Loucy (cell line): ENCODE data around the gene F2RL1.
"Not testable (repeated sequence)": the region's sequence is repeated elsewhere in the genome, so short reads cannot be mapped to it uniquely, and the experiment has no call there.

Experiments
- H2AFZ ChIP-seq: fragments of 200-600 bp; sonication (generic); 2 replicates; pipeline ENCODE4 v1.6.0; 2016; ENCODE audit warnings: antibody characterized with exemption, mild to moderate bottlenecking, low read length, moderate library complexity
- H3F3A ChIP-seq: fragments of 200-600 bp; 2 replicates; pipeline ENCODE4 v1.6.0; 2016; ENCODE audit warnings: antibody characterized with exemption, low read depth, mild to moderate bottlenecking
- H3K27me3 ChIP-seq: fragments of 200-600 bp; sonication (generic); 2 replicates; pipeline ENCODE4 v1.6.1; 2014; ENCODE audit warnings: low read length, mild to moderate bottlenecking; ENCODE audit not compliant: insufficient read depth, poor library complexity, severe bottlenecking
- H3K36me3 ChIP-seq: fragments of 200-600 bp; sonication (generic); 2 replicates; pipeline ENCODE4 v1.6.1; 2016; ENCODE audit warnings: low read length; ENCODE audit not compliant: insufficient read depth
- H3K4me1 ChIP-seq: fragments of 200-600 bp; sonication (generic); 2 replicates; pipeline ENCODE4 v1.5.1; 2014; ENCODE audit warnings: low read length, mild to moderate bottlenecking; ENCODE audit not compliant: insufficient read depth, poor library complexity, severe bottlenecking
- H3K4me2 ChIP-seq: fragments of 200-600 bp; sonication (generic); 2 replicates; pipeline ENCODE4 v1.6.0; 2014; ENCODE audit warnings: antibody characterized with exemption, low read length, low read depth, mild to moderate bottlenecking; ENCODE audit not compliant: poor library complexity, severe bottlenecking
- H3K4me3 ChIP-seq: fragments of 200-600 bp; sonication (generic); 2 replicates; pipeline ENCODE4 v1.5.1; 2014; ENCODE audit warnings: low read length, mild to moderate bottlenecking, mixed read lengths; ENCODE audit not compliant: poor library complexity, severe bottlenecking
- H3K79me2 ChIP-seq: fragments of 200-600 bp; sonication (generic); 2 replicates; pipeline ENCODE4 v1.6.1; 2014; ENCODE audit warnings: low read length; ENCODE audit not compliant: insufficient read depth
- H3K9ac ChIP-seq: fragments of 200-600 bp; sonication (generic); 2 replicates; pipeline ENCODE4 v1.6.0; 2014; ENCODE audit warnings: mild to moderate bottlenecking, low read depth, low read length, moderate library complexity; ENCODE audit not compliant: poor library complexity, severe bottlenecking
- H3K9me2 ChIP-seq: fragments of 200-600 bp; sonication (generic); replicated peaks from 2 replicates; pipeline ENCODE4 v1.6.1; 2016; ENCODE audit warnings: low read depth, low read length, mixed read lengths
- H3K9me3 ChIP-seq: fragments of 200-600 bp; sonication (generic); 2 replicates; pipeline ENCODE4 v1.6.1; 2014; ENCODE audit warnings: mild to moderate bottlenecking, antibody characterized with exemption, low read length, low read depth; ENCODE audit not compliant: insufficient read depth
- H4K20me1 ChIP-seq: fragments of 200-600 bp; sonication (generic); 2 replicates; pipeline ENCODE4 v1.6.0; 2014; ENCODE audit warnings: antibody characterized with exemption, low read length, mild to moderate bottlenecking; ENCODE audit not compliant: insufficient read depth, poor library complexity, severe bottlenecking
- CTCF ChIP-seq: fragments of 200-600 bp; sonication (generic); conservative IDR thresholded peaks from 2 replicates; pipeline ENCODE4 v1.5.1; 2014; ENCODE audit warnings: mild to moderate bottlenecking, antibody characterized with exemption, low read length
- EZH2phosphoT487 ChIP-seq: fragments of 200-600 bp; IDR thresholded peaks from 2 replicates; pipeline ENCODE4 v1.6.1; 2018; ENCODE audit warnings: antibody characterized with exemption, mild to moderate bottlenecking, moderate library complexity, borderline replicate concordance

Gene F2RL1

GRCh38 chr5:76809141-76809540, 9.7 kb upstream of the F2RL1 start:
- Histone ChIP-seq H3K4me1 (peaks cover 3% of the 10 kb centered on the region), H3K9me2 (no peaks in the 10 kb centered on the region), H3K79me2 (no peaks in the 10 kb centered on the region), H3K4me2 (no peak overlapping the region), H3K9me3 (no peaks in the 10 kb centered on the region), H3K27me3 (no peaks in the 10 kb centered on the region), H3K9ac (no peak overlapping the region), H3K36me3 (no peaks in the 10 kb centered on the region), H2AFZ (0 out of 2 replicates have a peak overlapping the region, but pooled peaks have one; percentile 33), H4K20me1 (no peaks in the 10 kb centered on the region), H3F3A (no peaks in the 10 kb centered on the region), H3K4me3 (no peak overlapping the region)
- TF ChIP-seq CTCF (no peak), EZH2phosphoT487 (no peak)

- H3K4me2 ChIP-seq: no peak overlapping the region
- H3K9ac ChIP-seq: no peak overlapping the region
- no peak overlapping the region for H2AFZ ChIP-seq
- no peaks in the 10 kb centered on the region for H3K27me3 ChIP-seq
- no peak overlapping the region for H3K4me3 ChIP-seq
- no peaks in the 10 kb centered on the region for H3K36me3 ChIP-seq
- TF ChIP-seq CTCF (no peak), EZH2phosphoT487 (no peak)
- H3K9me3 ChIP-seq: no peaks in the 10 kb centered on the region
- H3K4me1 ChIP-seq: peaks cover 3% of the 10 kb centered on the region
- no peaks in the 10 kb centered on the region for H3K79me2 ChIP-seq
- no peaks in the 10 kb centered on the region for H4K20me1 ChIP-seq
- H3K9me2 ChIP-seq: no peaks in the 10 kb centered on the region
- no peaks in the 10 kb centered on the region for H3F3A ChIP-seq
Measured at GRCh38 chr5:76810236-76810635, 8.6 kb upstream of the F2RL1 start.

GRCh38 chr5:76811214-76811613, 7.6 kb upstream of the F2RL1 start:
- no peak overlapping the region for H3K4me2 ChIP-seq
- H3K79me2 ChIP-seq: no peaks in the 10 kb centered on the region
- peaks cover 3% of the 10 kb centered on the region for H3K4me1 ChIP-seq
- no peaks in the 10 kb centered on the region for H4K20me1 ChIP-seq
- H3K9me3 ChIP-seq: no peaks in the 10 kb centered on the region
- H3K9me2 ChIP-seq: no peaks in the 10 kb centered on the region
- H3F3A ChIP-seq: no peaks in the 10 kb centered on the region
- no peak overlapping the region for H3K9ac ChIP-seq
- no peaks in the 10 kb centered on the region for H3K27me3 ChIP-seq
- H3K36me3 ChIP-seq: no peaks in the 10 kb centered on the region
- H3K4me3 ChIP-seq: no peak overlapping the region
- TF ChIP-seq CTCF: no peak
- no peak for TF ChIP-seq EZH2phosphoT487
- no peak overlapping the region for H2AFZ ChIP-seq

GRCh38 chr5:76812209-76812608, 6.6 kb upstream of the F2RL1 start:
- not testable (repeated sequence) for H2AFZ ChIP-seq, H3K9me3 ChIP-seq, H3K27me3 ChIP-seq, H3K36me3 ChIP-seq, H3K4me1 ChIP-seq, H3F3A ChIP-seq, H4K20me1 ChIP-seq, H3K9ac ChIP-seq, H3K79me2 ChIP-seq, H3K4me2 ChIP-seq, H3K4me3 ChIP-seq, H3K9me2 ChIP-seq
